SKM-1 (cell line): ENCODE results near the gene MED27.

Experiments
- DNase-seq: peaks from one replicate; lab custom pipeline; 2025; ENCODE audit not compliant: unreplicated experiment; lab: John Stamatoyannopoulos, UW

The MED27 gene

GRCh38 chr9:132044176-132044875 is 35.3 kb downstream of the MED27 start:
- DNase-seq = no peak

- DNase-seq = no peak
These were observed 36.0 kb downstream of the MED27 start for GRCh38 chr9:132043708-132044107.

- DNase-seq = no peak
These were observed 37.3 kb downstream of the MED27 start for GRCh38 chr9:132042324-132042723.

DNA sequence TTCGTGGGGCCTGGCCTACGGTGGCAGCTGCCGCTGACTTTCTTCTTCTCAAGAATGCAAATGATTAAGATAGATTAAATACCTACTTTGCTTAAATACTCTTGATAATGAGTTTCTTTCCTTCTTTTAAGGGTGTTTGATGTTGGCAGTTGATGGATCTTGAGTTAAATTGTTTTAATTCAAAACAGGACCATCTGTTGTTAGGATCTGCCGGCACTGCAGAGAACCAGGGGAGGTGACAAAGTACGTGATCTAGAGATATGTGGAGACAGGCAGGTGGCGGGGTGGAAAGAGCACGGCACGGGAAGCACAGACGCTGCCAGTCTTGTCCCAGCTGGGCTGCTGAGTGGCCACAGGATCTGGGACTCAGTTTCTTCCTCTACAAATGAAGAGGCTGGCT is 37.9 kb downstream of the MED27 start:
- no peak for DNase-seq

DNA sequence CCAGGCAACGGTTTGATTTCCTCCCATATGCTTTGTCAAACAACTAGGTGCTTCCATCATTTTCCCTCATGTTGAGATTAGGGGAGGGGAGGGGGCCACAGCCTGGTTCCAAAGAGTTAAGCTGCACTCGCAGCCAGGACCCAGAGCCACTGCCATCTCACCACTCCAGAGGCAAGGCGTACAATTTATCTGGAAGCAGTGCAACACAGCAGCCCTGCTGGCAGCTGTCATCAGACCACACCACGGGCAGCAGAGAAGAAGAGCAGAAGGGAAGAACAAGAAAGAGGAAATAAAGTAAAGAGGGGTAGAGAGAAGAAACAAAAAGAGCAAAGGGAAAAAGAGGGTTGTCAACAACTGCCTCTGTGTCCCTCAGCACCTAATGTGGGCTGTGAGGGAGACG is 38.9 kb downstream of the MED27 start:
- no peak for DNase-seq

- no peak for DNase-seq
These were observed 39.4 kb downstream of the MED27 start for GRCh38 chr9:132040246-132040645.

DNA sequence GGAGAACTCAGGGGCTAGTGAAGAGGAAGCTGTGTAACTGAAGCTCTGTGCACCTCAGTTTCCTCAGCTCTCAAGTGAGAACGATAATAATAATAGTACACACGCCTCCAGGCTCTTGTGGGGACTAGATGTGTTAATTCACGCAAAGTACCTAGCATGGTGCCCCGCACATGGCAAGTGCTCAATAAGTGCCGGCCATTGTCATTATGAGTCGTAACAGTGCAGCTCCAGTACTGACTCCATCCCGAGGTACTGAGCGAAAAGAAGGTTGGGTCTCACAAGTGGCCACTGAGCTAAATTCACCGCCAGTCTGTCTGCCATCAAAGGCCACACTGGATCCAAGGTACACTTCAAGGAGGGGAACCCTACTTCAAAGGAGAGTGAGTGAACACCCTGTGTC is 40.4 kb downstream of the MED27 start:
- DNase-seq = no peak

GRCh38 chr9:132037458-132037857 is 42.2 kb downstream of the MED27 start:
- DNase-seq = no peak

DNA sequence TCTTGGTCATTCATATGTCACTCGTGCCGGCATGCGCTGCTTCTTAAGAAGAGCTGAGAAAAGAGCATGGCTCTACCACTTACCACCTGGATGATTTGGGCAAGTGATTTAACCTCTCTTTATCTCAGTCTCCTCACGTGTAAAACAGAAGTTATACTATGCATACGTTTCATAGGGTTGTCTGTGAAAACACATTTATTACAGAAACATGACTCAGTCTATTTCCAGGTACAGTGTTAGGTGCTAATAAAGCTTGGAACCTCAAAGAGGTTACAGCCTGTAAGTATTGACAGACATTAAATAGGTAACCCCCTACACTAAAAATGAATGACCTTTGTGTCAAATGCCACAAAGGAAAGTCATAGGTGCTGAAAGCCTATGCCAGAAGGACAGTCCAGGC is 43.1 kb downstream of the MED27 start:
- DNase-seq = no peak

- no peak for DNase-seq
These were observed 44.0 kb downstream of the MED27 start for GRCh38 chr9:132035679-132036078.

- DNase-seq = no peak
These were observed 47.3 kb downstream of the MED27 start for GRCh38 chr9:132032238-132032950.

GRCh38 chr9:132031467-132032237 is 48.0 kb downstream of the MED27 start:
- no peak for DNase-seq

DNA sequence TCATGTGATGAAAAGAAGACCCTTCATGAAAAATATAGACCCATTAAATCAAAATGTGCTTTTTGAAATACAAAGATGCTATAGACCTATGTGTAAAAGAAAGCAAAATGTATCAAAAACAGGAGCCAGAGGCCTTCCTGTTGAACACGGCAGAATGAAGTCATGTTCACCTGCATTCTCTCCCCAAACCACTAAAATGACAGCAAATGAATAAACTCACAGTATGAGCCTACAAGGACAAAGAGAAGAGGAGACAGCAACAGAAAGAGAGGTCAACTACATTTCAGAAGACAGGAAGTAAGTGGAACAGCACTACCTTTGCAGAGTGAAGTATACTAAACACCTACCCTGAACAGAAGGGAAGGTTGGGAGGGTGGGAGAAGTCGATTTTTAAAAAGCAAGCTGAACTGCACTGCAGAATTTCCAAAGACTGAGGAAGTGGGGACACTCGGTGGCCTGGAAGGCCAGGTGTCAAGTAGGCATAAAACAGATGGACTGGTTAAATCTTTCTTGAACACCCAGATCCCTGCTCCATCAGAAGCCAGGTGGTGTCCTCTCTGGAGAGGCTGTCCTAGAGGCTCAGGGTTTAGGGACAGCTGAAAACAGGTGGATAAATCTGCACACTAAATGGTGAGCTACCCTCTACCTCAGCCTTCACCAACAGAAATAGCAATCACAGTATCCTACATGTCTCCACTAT is 48.9 kb downstream of the MED27 start:
- no peak for DNase-seq

DNA sequence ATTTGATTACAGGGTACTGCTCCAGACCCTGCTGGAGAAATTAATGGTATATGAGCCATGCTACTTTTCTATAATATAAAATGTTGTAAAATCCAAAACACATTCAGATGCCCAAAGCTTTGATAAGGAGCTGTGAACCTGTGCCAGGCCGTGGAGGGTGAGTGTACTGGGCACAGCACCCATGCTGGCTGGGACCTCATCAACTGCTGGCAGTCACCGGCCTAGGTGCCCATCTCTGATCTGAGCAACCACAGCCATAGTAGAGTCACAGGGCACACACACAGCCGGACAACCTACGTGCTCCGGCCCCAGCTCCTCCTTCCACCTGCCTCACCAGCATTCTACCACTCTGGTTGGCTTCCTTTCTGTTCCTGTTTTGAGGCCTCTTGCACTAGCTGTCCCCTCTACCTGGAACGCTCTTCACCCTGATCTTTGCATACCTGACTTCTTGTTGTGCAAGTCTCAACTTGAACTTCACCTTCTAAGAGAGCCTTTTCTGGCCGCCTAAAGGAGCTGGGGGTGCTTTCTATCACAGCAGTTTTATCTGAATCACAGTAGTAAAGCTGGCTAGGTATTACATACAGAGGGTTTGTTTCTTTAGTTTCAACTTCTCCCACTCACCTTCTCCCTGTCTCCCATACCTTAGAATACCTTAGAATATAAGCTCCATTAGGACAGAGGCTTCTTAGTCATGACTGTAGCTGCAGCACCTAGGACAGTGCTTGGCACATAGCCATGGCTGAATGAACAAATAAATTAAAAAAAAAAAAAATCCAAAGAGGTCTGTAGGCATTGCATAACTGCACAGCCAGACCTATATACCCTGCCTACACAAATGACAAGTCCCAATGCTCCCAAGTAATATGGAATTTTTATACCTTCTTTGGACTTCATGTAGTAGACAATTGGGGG is 51.7 kb downstream of the MED27 start:
- DNase-seq = no peak

GRCh38 chr9:132026932-132027585 is 52.6 kb downstream of the MED27 start:
- no peak for DNase-seq

DNA sequence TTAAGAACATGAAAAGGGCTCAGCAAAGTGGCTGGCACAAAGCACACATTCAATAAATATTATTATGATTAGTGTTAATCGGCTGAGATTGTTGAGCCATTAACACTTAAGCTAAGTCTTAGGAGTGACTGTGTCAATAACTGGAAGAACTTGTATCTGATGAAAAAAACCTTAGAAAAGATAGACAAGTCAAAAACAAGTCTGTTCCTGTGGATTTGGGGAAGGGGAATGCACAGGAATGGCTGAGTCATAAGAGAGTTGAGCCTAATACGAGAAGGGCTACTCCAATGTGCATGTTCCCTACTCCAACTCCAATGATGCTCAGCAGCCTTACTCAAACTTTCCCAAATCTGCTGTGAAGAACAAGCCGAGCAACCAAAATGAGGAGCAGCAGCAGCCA is 53.9 kb downstream of the MED27 start:
- DNase-seq = no peak

DNA sequence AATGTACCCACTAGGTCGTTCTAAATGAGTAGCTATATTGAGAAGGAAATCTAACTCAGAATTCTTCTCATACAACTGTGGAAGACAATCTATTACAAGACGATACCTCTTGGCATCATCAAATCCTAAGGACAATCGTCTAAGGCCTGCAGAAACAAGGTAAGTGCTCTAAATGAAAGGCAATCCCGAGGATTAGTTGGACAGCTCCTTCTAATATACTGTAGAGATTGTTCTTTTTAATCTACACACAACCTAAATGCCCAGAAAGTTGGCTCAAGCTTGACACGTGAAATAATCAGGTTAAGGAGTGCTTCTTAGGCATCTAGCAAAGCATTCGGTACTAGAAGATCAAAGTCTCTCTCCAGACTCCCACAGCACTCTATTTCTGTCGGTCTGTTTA is 55.1 kb downstream of the MED27 start:
- no peak for DNase-seq

- DNase-seq = no peak
These were observed 56.1 kb downstream of the MED27 start for GRCh38 chr9:132023419-132024180.

- no peak for DNase-seq
These were observed 58.7 kb downstream of the MED27 start for GRCh38 chr9:132020820-132021510.
